ENCODE results near the gene CACNA2D2.

Gene CACNA2D2

DNA sequence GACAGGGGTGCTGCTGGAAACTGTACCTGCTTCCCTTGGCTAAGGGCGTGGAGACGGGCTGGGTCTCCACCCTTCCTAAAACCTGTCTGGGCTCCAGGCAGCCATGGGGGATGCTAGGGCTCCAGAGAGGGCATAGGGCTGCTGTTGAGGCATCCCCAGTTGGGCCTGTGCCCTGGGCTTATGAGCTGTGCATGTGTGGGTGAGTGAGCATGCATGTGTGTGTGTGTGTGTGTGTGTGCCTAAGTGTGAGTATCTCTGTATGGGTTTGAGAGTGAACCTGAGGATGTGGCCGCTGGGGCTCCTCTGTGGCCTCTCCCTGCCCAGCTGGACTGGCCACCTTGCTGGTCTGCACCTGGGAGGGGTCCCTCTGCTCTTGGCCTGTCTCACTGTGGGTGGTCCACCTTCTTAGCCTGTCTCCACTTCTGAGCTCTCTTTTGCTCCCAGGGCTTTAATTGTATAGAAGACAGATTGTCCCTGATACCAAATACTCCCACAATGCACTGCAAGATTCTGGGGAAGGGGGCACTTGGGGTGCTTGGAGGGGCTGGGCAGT lies 132.2 kb downstream of the CACNA2D2 start:
- no peak for DNase-seq (ENCODE audit: low read depth)

DNA sequence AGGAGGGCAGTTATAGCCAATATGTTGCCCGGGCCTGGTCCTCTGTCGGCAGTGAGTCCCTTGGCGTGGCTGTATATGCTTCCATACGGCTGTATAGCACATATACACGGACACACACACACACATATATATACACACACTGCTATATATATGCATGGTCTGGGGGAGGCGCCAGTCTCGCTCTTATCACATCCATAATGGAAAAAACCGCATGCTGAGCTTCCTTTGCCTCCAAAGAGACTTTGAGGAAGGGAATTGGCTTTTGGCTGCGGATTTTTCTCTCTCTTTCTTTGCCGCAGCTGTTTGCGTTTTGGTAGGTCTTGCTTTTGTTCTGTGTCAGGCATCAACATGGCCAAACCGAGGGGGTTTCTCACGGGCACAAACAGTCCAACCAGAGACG lies 132.8 kb downstream of the CACNA2D2 start:
- DNase-seq (ENCODE audit: low read depth) = no peak

DNA sequence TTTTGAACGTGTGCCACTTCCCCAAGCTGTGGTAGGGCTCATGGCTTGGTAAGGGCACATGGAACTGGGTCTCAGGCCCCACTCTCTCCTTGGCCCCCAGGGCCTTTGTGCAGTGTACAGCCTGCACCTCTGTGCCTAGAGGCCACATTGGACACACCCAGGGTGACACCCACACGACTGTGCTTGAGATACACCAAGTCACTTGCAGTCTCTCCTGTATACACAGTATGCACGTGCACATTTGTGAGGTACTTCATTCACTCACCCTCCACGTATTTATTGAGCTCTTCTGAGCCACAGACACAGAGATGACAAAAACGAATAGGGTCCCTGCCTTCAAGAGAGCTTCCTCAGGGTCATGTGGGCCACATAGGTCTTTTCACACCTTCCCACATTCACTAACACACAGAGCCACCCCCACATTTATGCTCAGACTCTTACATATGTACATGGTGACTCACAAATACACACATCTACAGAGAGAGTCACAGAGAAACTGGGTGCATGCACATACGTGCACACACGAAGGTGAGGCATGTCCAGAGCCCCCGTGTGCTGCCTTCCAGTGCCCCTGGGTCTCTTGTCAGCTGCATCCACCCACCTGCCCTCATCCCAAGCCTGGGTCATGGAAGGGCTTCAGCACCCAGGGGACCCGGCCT lies 134.3 kb downstream of the CACNA2D2 start:
- no peak for DNase-seq (ENCODE audit: low read depth)

DNA sequence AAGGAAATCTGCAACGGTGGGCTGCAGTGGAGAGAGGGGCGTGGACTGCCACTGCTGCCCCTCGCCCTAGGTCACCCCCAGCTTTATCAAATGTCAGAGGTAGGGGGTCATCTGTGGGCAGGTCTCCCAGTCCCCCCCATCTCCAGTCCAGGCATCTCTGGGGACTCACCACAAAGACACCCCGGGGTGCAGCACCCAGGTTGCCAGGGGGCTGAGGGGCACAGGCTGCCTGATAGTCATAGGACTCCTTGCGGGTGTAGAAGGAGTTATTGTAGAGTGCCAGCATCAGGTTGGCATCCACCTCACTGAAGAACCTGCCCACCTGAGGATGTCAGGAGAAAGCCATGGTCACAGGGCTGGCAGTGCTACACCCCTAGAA lies 137.6 kb downstream of the CACNA2D2 start:
- DNase-seq (ENCODE audit: low read depth) = no peak

DNA sequence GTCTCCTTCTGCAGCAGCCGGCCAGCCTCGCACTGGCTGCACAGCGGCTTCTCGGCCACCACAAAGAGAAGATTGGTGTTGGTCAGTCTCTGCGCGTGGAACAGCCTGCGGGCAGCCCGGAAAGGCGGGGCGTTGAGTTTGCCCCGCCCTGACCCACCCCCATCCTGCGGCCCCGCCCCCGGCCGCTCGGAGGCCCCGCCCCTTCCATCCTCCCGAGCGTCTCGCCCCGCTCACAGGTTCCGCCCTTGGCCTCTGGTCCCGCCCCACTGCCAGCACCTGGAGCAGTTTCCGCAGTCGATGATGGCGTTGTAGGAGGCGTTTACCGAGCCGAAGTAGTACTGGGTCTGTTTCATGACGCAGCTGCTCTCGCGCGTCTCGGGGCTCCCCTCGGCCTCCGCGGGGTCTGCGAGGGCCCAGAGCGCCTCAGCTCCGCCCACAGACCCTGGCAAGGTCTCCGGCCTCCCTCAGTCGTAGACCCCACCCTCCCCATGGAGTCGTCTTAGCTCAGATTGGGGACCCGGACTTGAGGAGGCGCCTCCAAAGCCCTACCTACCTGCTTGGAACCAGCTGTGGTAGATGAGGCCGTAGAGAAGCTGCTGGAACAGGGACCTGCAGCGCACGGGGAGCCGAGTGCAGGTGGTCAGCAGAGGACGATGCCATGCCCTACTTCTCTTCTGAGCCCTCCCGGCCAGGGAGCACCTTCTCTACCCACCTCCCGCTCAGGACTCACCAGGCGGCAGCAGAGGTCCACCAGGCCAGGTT lies 138.2 kb downstream of the CACNA2D2 start:
- DNase-seq (ENCODE audit: low read depth) = peak; percentile 90

DNA sequence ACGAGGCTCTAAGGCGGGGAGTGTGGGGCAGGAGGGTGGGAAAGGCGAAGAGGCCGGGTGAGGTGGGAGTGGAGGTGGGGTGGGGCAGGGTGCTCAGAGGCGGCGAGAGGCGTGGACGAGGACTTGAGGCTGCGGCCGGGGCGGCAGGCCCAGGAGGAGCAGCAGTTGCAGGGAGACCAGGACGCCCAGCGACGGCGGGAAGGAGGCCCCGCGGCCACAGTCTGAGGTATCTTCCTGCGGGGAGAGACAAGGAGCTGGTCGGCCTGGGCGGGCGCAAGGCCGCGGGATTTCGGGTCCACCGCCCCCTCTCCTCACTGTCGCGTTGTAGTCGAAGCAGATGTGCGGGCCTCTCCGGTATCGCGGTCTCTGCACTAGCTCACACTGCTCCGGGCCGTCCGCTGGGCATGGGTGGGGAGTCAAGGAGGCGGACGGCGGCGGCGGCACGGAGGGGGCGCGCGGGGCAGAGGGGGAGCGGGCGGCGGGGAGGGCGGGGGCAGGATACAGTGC lies 138.8 kb downstream of the CACNA2D2 start:
- DNase-seq (ENCODE audit: low read depth) = no peak

DNA sequence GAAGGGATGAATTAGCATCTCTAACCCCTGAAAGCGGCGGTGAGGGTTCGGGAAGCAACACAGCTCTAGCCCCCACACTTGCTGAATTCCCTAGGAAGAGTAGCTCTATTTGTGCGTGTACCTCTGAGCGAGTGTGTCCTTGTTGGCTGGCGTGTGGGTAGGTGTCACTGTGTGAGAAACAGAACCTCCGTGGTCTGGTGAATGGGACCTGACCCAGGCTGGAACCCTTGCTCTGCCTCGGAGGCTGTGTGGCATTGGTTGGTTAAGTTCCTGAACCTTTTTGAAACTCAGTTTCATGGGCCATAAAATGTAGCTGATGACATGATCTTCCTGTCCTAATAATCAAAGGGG lies 143.7 kb downstream of the CACNA2D2 start:
- no peak for DNase-seq (ENCODE audit: low read depth)

DNA sequence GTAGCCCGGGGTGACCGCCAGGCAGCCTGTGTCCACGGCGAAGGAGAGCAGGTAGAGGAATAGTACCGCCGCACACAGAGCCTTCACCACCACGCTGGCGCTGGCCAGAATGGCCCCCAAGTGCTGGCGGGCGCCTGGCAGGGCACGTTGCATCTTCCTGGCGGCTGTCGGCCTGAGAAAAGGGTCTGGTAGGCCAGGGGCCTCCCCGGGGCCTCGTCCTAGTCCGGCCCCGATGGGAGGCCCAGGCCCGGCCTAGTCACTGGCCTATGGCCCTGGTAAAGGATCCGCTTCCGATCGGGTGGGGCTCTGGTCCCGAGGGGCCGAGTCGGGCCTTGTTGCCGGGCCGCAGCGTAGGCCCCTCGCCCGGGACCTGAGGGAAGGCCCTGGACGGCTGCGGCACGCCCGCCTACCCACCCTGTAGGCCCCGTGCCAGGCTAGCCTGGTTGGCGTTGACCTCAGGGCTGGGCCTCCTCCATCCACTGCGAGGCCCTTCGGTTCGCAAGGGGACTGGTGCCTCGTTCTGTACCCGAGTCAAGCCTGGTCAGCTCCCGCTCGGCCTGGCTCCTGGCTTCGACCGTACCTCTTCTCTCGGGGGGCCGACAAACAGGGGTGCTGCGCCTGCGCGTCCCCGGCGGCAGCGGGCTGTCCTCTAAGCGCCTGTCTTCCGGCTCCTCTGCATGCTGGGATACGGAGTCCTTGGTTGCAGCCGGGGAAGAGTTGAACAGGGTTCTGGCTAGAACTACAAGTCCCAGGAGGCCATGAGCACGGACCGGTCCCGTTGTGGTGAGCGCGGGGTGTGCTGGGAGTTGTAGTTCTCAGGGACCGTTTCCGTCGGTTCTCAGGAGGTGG lies 144.3 kb downstream of the CACNA2D2 start, which contains the start of gene TMEM115:
Gene TMEM115 (minus strand): TSS at position 611 of the 849 bp plus-strand sequence. CDS start 458 bp downstream, at position 153.
- peak; percentile 89 for DNase-seq (ENCODE audit: low read depth)

DNA sequence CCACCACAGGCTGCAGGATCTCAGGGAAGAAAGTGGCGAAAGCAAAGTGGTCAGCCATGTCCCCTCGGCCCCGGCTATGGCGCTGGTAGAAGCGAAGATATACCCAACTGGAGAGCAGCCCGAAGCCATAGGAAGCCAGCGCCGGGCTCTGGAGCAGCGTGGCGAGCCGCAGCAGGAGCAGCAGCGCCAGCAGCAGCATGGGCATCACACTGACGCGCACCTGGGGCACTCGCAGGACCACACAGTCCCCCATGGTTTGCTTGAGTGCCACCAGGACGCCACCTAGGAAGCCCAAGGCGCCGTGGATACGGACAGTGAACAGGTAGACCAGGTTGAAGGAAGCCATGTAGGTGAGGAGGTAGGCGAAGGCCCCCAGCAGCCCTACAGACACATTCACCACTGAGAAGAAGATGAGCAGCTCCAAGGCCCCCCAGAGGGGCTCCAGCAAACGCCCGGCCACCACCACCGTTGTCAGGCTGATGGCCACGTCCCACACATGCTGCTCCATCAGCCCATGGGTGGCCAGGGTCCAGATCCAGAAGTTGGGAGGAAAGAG lies 145.0 kb downstream of the CACNA2D2 start:
- no peak for DNase-seq (ENCODE audit: low read depth)

DNA sequence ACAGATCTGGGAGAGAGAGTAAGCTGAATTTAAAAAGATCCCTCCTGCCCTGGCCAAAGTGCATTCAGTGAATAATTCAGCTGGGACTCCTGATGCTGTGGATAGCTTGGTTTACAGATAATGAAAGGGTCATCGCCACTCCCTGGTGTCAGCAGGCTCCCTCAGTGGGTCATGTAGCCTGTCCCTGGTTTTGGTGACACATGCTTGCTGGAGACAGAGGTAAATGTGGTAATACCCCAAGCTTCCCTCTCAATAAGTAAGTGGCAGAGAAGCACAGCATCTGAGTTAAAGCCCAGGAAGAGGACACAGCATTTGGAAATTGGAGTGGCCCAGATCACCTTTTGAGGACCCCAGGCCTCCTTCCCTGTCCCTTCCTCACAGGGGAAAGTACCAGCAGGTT lies 146.0 kb downstream of the CACNA2D2 start:
- no peak for DNase-seq (ENCODE audit: low read depth)

DNA sequence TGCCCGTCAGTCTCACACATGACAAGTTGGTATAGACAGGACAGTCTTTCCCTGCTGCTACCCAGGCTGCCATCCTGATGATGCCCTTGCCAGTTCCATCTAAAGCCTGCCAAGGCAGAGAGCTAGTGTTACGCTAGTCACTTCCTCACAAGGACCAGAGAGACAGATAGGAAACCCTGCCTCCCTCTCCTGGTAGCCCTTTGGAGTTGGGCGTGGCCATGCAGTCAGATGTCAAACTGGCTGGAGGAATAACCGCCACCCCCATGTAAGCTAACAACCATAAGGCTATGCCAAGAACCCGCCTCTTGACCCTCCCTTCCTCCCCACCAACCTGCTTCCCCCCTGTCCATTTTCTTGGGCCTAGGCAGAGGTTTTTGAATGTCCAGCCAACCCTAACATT lies 146.9 kb downstream of the CACNA2D2 start:
- DNase-seq (ENCODE audit: low read depth) = no peak

DNA sequence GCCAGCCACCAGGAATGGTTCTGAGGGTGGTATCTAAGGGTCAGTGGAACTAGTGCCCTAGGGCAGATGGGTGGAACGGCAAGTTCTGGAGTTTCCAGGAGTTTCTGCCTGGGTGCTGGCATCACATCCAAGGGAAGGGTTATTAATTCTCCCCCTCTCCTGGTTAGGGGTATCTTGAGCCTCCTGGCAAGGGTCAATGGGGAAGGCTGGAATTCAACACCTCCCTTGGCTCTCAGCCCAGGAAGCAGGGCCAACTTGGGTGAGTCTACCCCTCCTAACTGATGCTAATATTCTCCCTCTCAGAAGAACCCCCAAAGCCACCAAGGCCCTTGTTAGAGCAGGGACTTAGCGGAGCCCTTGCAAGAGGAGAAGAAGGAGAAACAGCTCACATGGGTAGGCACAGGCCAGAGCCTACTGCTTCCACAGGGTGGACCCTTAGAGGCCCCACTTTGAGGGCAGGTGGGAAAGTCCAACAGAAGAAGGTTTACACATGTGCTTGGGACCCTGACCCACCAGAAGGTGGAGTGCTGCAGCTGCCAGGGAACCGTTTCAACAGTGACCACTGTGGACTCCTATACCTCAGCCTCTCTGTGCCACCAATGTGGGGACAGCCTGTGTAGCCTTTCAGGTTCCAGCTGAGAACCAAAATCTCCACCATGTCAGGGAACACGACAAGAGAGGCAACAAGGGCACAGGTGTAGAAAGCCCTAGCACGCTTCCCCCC lies 147.4 kb downstream of the CACNA2D2 start:
- no peak for DNase-seq (ENCODE audit: low read depth)

DNA sequence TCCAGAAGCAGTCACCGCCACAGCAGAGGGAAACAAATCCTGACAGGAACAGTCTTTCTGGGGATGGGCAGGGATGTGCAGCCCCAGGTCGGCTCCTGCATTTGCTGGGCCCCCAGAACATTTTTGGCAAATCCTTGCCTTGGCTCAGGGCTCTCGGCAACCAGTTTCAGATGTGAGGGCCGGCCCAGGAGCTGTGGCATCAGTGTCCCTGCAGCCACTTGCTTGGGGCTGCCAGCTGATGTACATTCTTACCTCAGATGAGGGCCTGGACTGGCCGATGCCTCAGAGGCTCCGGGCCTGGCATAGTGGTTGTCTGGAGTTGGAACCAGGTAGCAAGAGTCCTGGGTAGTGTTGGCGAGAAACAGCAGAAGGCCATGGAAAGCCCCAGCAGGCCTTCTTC lies 148.6 kb downstream of the CACNA2D2 start:
- DNase-seq (ENCODE audit: low read depth) = no peak

DNA sequence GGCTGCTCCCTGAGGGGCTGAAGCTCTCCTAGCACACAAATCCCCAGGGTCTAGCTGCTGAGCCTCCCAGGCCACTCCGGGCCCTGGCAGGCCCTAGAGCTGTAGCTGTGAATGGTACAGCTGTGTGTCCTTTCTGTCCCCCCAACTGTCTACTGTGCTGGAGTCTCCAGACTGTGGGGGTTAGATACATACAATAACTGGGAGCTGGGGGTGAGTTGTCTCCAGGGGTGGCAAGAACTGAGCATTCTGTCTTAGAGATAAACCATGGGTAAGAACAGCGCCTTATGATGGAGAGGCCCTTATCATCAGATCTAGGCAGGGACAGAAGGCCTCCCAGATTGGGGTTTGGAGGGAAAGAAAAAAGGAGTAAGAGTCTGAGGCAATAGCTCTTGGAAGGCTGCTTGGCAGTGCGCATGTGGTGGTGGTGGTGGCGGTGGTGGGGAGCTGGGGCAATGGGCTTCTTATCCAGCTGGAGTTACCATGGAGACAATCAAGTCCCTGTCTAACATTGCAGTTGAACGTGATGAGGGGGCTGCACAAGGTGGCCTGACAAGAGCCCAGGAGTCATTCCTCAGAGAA lies 149.2 kb downstream of the CACNA2D2 start:
- DNase-seq (ENCODE audit: low read depth) = no peak

DNA sequence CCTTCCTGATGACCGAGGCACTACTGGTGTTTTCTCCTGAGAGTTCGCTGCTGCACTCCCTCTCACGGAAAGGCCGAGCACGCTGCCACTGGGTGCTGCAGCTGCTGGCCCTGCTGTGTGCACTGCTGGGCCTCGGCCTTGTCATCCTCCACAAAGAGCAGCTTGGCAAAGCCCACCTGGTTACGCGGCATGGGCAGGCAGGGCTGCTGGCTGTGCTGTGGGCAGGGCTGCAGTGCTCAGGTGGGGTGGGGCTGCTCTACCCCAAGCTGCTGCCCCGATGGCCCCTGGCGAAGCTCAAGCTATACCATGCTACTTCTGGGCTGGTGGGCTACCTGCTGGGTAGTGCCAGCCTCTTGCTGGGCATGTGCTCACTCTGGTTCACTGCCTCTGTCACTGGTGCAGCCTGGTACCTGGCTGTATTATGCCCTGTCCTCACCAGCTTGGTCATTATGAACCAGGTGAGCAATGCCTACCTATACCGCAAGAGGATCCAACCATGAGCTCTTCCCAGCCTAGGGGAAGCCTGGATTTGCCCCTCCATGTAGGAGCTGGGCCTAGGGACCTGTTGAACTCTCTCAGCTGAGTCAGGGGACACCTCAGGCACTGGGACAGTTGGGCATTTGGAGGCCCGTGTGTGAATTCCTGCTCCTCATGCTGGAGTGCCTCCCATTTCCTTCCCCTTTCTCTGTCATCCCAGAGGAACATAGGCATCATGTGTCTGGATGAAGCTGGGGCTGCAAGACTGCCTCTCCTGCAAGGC lies 150.0 kb downstream of the CACNA2D2 start:
- DNase-seq (ENCODE audit: low read depth) = no peak

DNA sequence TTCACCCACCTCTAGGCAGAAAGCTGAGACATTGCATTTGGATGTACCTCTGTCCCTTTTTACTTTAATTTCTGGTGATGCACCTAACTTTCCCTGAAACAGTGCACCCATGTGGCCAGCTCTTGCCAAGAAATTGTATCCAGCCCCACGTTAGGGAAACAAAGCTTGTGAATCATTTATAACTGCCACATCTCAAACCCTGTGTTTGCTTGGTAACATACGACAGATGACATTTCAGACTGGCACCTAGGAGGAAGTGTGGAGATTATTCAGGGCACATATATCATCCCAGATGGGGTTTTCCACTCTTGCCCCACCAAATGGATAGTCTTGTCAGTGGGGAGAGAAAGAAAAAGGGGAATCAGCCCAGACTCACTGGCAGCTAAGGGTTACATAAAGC lies 150.7 kb downstream of the CACNA2D2 start:
- DNase-seq (ENCODE audit: low read depth) = no peak

DNA sequence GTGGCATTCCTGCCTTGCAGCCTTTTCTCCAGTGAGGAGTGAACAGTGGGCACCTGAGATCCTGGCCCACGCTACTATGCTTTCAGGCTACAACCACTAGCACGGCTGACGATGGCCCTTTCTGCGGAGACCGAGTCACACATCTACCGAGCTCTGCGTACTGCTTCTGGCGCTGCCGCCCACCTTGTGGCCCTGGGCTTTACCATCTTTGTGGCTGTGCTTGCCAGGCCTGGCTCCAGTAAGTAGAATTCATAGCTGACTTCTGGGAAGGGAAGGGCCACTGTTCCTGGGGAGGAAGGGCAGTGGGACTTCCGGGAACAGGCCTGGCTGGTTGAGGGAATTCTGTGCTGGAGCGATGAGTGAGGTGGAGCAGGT lies 152.1 kb downstream of the CACNA2D2 start:
- DNase-seq (ENCODE audit: low read depth) = no peak

DNA sequence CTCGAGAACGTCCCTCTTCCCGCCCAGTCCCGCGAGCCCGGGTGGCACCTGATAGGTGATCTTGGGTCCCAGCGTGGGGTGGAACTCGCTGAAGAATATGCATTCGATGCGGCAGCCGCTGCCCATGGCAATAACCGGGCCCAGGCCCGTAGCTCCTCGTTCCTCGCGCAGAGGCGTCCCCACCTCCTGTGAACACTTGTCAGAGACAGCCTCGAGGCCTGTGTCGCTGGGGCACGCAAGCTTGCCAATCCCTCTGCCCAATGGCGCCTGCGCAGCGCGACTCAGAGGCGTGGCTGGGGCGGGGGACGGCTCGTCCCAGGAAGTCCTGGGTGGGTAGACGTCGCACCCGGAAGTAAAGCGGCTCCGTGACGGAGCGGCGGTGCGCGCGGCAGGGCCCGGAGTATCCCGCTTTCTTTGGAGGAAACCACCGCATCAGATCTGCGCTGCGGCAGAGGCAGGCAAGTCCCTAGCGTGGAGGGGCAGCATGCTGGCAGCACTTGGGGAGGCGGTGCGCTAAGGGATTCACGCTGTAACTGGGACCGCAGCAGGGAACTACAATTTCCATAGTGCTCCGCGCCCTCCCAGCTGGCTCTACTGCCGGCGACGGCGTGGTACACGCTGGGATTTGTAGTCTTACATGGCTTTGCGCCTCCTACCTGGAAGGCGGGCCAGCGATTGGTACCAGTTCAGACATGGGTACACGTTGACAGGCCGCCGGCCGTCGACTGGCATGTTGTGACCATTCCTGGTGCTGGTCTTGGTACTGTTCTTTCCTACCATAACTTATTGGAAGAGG lies 152.7 kb downstream of the CACNA2D2 start, which contains the start of the genes CYB561D2 and NPRL2:
Gene CYB561D2 (plus strand): TSS at position 336 of the 796 bp plus-strand sequence. CDS start 572 bp downstream, outside the sequence.
Gene NPRL2 (minus strand): TSS at position 249 of the 796 bp plus-strand sequence. CDS start 123 bp downstream, at position 126.
- DNase-seq (ENCODE audit: low read depth) = peak; percentile 100

DNA sequence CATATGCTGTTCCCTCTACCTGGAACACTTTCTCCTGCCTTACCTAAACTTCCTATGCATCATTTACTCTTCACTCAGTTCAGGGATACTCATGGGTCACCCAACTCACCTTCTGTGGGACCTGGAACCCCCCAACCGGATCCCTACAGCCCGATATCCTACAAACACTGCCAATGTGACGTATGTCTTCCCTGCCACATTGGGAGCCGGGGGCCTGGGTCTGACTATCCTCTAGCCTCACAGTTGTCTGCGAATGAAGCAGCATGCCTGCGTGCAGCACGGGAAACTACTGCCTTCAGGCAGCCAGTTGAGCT lies 153.3 kb downstream of the CACNA2D2 start:
- DNase-seq (ENCODE audit: low read depth) = no peak

Data from stimulated activated CD8-positive, alpha-beta memory T cell treated with anti-CD3 and anti-CD28 coated beads, Interleukin-4, amount 100 ng/mL, for 24 hours (primary cell).